Measurements from ENCODE around the gene IQCH. TPM values are rescaled to one million over a fixed set of nuclear protein-coding genes. Genes with fewer than 3 reads are reported as not detected.

Gene IQCH
- total RNA-seq, 1 experiment from 2014 or later: 1.9 TPM

DNA sequence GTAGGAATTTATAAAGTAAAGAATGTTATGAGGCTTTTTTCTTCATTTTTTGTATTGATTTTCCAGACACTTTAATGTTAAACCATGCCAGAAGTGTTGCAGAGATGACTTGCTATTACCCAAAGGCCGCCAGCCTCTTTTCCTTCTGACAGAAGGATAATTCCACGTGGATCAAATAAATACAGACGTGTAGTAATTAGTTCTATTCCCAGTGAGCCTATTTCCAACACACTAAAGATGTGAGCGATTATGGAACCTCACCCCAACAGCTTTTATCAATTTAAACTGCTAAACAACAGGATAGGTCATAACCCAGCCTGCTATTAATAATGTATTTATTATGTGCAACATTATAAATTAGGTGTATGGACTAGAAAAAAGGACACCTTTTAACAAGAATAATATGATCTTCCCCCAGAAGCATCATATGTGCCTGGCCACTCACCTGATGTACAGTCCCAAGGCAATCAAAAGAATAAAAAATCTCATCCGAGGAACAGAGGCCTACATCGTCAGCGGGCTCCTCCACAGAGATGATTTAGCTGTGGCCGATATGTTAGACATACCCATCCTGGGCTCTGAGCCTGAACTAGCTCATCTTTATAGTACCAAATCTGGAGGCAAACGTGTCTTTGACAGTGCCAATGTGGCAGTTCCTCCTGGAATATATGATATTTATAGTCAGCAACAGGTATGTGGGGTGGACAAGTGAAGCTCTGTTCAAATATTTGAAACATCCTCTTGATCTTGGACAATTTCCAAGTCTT is 140.5 kb downstream of the IQCH start:
- DNase-seq (ENCODE audit: low spot score): no peak

DNA sequence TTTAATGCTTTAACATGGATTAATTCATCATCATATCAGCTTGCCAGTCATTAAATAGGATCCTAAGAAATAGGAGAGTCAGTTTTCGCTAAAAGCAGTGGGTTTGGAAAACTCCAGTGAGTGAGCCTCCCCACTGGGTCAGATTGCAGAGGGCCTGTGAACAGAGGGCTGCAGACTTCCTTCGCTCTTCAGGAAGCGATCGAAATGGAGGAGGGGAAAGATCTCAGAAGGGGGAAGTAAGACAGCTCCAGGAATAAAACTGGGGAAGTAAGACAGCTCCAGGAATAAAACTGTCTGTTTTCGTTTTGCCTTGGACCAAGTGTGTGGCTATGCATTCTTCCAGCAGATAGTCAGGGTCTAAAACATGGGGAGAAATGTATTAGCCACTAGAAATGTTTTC is 141.5 kb downstream of the IQCH start:
- DNase-seq (ENCODE audit: low spot score): no peak

DNA sequence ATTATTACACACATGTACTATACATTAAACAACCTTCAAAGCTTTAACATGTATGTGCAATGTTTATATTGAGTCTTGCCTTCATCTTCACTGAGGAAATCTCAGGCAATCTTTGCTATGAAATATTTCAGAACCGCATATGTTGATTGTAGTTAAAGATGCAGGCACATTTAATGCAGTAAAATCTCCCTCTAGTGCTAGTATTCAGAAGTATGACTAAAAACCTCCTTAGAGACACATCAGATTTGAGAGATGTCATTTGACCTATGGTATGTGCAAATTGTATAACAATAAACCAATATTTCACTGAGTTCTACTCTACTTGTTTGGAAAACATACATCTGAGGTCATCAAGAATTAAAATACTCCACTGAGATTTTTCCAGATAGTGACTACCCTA is 142.6 kb downstream of the IQCH start:
- no peak for DNase-seq (ENCODE audit: low spot score)

DNA sequence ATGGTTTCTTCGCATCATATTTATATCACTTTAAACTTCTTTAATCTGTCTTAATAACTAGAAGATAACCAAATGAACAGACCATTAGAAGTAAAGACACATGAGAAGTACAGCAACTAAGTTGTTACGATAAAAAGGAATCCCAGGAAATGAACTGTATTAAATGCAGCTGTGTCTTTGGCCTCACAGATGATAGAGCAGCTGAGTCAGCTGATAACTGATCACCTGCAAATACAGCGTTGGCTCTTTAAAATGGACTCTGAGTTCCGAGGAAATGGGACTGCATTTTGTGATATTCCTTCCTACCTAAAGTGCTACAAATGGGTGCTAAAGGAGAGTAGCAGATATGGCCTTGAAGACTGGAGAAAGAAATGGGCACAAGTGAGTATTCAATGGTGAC is 145.3 kb downstream of the IQCH start:
- no peak for DNase-seq (ENCODE audit: low spot score)

DNA sequence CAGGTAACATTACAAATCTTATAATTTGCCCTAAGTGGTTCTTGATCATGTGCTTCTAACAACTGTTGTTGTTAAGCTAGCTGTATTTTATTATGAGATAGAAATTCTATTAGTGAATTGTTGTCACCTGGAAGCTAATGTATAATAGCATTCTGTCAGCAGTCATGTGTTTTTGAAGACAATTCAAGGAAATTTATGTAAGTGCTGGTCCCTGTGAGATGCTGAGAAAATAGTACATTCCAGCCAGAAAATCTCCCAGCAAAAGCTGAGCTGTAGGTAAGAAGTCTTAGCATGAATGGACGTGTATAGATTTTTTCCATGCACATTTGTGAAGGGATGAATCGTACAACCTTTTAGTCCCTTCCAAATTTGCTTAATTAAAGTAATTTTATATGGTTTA is 146.3 kb downstream of the IQCH start:
- no peak for DNase-seq (ENCODE audit: low spot score)

DNA sequence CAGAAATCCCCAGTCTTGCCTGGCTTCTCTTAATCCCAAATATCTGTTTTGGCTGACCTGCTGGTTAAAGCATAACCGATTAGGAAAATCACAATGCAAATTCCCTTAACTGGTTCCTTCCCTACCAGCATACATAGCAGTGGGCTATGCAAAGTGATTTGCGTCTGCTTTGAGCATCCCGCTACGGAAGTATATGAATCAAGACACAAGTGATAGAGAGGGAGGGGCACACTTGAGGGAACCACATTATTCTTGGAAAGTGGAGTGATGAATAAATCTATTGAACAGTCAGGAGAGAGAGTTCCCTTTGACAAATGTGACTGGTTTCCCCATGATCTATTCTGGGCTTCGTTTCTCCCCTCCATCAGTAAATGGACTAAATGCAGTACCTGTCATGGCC is 146.8 kb downstream of the IQCH start:
- no peak for DNase-seq (ENCODE audit: low spot score)

DNA sequence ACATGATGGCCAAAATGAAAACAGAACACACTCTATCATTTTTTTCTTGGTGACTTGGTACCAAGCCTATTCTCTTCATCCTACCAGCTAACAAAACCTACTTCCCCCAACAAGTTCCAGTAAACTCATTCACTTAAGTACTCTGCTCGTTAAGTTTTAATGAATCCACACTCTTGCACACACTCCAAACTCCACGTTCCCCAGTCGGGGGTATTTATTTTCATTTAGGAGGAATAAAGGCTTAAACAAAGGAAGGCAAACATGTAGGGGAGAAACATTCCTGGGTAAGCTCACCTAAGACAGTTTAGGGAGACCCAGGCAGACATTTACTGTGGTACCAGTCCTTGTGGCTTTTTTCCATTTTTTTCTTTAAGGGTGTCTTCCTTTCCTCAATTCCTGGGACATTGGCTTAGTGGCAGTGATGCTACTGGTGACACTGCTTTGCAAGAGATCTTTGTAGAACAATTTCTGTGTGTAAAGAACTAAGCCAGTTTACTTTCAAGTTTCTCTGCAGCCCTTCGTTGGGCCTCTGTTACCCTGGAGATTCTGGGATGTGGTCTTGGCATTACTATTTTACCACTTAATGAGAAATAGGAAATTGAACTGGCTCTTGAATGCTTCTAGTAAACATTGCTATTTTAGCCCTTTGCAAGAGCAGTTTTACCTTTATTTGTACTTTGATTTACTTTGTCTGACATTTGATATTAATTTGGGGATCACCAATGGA is 149.0 kb downstream of the IQCH start:
- no peak for DNase-seq (ENCODE audit: low spot score)

DNA sequence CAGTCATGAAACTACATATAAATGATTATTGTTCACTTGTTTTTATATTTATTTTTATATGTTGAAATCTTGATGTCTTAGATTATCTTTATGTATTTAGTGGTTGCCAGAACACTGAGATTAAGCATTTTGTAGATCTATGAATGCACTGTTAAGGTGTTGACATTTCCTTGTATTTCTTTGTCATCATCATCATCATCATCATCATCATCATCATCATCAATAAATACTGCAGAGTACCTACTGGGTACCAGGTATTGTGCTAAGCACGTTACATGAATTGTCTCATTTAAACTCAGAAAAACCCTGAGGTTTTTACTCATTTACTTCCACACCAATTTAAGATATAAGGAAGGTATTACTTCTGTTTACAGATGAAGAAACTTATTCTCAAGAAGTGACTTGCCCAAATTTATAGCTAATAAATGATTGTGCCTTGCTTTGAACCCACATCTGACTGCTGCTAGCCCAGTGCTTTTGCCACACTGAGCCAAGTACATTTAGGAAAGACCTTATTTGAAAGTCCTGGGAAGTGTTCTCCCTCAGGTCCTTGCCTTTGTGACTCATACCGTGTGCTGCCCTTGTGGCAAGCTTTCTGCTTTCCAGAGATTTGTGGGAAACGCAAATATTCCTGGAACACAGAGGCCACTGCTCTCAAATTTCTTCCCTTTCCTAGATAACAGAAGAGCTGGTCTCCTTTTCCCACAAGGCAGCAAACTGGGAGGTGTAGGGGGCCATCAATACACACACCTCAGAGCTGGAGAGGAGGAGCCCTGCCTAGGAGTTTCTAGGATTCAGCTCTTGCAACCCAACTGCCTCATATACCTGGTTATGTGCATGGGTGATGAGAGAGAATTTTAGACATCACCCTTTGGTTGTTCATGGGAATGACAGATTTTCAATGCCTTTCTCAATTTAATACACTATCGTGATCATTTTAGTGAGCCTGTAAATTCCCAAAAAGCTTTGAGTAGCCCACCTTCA is 150.9 kb downstream of the IQCH start:
- DNase-seq (ENCODE audit: low spot score): no peak

DNA sequence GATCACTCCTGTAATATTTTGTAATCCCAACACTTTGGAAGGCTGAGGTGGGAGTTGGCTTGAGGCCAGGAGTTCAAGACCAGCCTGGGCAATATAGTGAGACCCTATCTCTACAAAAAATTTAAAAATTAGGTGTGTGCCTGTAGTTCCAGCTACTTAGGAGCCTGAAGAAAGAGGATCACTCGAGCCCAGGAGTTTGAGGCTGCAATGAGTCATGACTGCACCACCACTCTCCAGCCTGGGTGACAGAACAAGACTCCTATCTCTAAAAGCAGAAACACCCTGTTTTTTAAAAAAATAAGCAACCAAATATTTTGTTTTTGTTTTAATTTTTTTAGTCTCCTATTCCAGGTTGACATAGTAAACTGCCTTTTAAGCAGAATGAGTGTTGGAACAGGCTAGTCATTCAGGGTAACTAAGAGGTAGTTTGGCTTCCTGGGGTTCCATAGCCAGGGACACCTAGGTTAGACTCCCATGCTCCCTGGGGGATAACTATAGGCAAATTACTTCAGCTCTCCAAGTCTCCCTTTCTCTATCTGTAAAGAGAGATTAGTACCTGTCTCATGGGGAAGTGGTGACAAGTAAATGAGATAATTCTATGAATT is 151.8 kb downstream of the IQCH start:
- DNase-seq (ENCODE audit: low spot score): no peak

DNA sequence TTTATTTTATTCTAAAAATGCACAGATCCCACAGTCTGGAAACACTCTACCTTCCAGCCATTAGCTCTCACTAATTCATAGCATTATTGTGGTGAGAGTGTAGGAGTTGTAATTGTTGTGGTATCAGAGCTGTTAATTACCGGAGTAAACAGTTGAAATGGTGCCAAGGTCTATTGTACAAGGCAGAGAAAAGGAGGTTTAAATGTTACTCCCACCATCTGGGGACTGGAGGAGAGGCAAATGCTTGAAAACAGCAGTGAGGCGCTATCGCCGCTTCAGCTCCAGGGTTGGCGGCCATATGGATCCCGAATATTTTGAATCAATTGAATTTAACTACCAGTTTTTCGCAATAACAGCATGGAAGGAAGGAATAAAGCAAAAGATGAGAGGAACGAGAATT is 153.2 kb downstream of the IQCH start:
- no peak for DNase-seq (ENCODE audit: low spot score)

DNA sequence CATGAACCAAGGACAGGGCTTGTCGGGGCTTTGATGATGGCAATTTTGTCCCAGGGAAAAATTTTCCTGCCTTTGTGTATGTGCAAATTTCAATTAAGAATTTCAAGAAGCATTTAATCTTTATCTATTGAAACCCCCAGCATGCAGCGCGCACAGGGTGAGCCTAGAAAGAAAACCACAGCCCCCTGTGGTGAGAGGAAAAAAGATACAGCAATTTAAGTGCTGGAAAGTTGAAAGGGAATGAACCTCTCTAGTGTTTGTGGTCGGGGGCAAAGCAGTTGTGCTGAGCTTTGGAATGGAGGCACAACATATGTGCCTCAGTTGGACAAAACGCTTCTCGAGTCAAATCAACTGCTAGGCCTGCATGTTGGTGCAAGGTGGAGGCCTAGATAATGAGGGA is 154.6 kb downstream of the IQCH start:
- no peak for DNase-seq (ENCODE audit: low spot score)

DNA sequence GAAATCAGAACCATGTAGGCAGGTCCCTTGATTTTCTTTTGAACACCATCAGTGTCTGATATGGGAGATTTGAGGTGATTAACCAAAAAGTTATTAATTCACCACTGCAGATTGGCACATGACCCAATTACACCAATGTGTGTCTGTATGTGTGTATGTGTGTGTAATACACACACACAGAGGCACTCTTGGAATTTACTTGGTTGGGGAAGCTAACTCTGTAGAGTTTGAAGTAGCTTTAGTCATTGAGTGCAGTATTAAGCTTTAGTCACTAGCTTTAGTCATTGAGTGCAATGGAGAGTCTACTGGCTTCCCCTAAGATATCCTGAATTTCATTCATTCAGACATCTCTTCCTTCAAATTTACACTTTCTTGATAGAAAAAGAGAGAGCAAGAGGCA is 156.9 kb downstream of the IQCH start:
- no peak for DNase-seq (ENCODE audit: low spot score)

DNA sequence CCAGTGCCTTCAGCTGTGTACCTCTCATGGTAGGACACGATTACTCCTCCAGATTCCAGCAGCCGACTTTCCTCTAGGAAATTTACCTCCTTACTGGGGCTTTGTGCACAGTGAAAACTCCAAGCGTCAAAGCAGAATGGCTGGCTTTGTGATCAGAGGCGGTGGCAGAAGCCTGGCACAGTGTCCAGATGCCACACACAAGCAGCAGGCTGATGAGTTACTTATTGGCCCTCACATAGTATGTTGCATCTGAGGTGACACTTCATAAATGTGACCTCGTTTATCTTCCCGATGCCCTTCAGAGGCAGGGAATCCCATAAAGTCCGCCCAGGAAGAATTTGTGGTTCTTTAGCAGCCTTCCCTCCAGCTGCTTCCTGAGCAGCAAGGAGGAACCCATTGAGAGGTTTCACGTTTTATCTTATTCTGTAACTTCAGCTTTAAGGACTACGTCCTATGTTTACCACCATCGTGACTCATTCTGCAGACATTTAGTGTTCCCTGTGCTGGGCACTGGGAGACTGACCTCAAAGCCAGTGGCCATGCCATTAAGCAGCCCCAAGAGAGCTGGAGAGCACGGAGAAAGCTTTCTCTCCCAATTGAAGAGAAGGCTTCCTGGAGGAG is 159.3 kb downstream of the IQCH start:
- DNase-seq (ENCODE audit: low spot score): peak; percentile 77

DNA sequence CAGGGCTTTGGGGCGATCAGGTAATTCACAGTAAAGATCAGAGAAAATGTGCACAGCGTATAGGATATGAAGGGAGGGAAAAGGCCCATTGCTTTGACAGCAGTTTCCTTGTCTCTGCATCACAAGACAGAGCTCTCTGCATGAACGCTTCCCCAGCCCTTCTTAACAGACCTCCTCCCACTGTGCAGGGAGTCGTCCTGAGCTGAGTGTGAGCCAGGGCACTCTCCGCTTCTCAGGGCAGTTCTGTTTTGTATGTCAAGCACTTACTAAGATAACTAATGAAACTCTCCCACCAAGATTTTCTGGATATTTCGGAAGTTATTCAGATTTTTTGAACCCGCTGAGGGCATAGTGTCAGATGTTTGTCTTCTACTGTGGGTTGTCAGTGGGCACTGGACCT is 160.6 kb downstream of the IQCH start:
- DNase-seq (ENCODE audit: low spot score): no peak

DNA sequence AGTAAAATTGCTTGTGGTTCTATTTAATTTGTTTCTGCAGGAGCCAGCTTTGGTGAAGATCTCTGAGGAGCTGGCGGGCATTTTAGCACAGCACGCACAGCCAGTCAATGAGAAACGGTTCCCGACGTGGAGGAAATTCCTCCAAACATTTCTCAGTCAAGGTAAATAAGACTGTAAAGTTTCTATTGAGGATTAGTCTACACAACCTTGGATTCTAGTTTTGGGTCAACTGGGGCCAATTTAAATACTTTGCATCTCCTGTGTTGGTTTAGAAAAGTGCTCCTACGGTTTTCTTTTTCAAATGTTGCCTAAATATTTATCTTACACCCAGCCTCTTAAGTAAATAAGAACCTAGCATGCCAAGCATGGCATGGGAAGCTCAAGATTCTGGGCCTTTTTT is 162.3 kb downstream of the IQCH start:
- DNase-seq (ENCODE audit: low spot score): no peak

DNA sequence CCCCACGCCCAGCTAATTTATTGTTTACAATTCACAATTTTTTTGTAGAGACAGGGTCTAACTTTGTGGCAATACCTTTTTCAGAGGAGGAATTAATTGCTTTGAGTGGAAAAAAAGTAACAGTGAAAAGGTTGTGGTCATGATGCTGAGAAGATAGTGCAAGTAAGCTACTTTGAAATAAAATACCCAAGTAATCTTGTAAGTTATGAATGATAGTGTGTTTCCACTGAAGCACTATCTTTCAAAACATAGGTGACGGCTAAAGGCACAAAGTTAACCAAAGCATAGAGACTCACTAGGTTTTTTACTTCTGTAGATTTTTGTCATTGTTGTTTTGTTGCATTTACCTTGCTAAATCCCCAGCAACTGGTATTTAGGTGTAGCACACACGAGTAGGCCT is 165.1 kb downstream of the IQCH start:
- DNase-seq (ENCODE audit: low spot score): no peak

DNA sequence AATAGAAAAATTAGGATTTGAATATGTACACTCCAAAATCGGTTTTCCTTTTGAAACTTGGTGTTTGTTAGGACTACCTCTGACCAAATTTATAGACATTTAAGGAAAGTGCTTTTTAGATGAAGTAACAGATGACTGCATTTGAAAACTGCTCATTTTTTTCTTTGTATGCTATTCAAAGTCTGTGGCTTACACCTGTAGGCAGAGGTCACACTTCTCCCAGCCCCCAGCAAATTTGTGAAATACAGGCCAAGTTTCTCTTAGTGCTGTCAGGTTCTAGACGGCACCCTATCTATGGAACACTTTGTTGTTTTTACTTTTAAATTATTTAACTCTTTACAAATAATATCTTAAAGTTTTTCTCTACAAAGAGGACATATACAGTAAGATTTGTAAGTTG is 165.6 kb downstream of the IQCH start:
- DNase-seq (ENCODE audit: low spot score): no peak

DNA sequence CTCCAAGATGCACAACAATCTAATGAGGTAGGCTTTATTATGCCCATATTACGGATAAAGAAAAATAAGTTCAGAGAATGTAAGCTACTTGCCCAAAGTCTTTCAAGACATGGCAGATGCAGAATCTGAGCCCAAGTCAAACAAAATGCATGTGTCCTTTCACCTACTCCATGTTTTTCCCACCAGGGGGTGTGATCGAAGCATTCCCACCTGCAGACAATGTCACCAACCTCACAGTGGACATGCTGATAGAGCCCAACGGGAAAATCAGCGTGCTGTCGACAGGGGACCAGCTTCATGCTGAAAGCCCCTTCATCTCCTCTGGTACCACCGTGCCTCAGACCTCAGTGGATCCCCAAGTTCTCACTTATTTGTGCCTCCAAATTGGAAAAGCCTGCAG is 166.5 kb downstream of the IQCH start:
- DNase-seq (ENCODE audit: low spot score): no peak

DNA sequence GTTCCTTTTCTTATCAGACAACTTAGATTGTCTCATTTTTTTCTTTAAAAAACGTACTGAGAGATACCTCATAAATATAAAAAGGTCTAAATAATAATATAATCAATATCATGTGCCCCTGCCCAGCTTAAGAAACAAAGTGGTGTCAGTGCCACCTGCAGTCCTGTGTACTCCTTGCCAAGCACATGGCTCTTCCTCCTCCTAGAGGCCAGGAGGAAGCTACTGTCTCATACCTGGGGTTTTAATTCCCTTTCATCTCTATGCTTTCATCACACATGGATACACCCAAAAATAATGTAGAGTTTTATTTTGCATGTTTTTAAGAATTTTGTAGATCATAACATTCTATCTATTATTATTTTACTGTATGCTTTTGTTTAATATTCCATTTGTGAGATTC is 167.7 kb downstream of the IQCH start:
- no peak for DNase-seq (ENCODE audit: low spot score)

DNA sequence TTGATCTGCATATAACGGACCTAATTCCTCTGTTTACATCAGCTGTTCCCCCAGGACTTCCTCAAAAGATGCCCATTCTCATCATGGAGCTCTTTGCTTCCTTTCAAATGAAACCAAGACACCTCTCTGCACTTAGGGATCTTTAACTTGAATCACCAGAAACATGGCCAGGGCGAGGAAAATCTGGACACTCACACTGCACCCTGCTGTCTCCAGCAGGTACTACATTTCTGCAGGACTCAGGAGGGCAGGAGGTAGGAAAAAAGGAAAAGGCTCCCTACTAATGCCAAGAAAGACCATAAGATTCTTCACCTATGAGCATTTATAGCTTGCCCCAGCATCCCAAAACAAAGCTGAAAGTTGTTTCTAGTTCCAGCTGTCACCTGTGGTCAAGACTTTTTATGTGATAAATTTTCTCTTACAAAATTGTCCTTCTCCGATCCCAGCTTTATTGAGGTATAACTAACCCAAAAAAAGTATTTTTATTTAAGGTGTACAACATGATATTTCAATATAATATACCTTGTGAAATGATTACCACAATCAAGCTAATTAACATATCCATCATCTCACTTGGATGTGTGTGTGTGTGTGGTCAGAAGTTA is 179.0 kb downstream of the IQCH start:
- peak; percentile 78 for DNase-seq (ENCODE audit: low spot score)

Data from HT-29 (cell line).